Hematopoietic multipotent progenitor cell (in vitro differentiated cells): ENCODE measurements around the gene COX11. TPM values are rescaled to one million over a fixed set of nuclear protein-coding genes. Genes with fewer than 3 reads are reported as not detected.

Experiments
- small RNA-seq: library from RNA; depleted of rRNA; stranded (forward); fragments of <200 nt; gene quantifications from one replicate; pipeline ENCODE3, GENCODE V24; 2012
- total RNA-seq: library from RNA; depleted of rRNA; stranded (reverse); fragments of >200 nt; gene quantifications from one replicate; pipeline ENCODE4 v1.2.3, GENCODE V29; 2012

Gene COX11
- total RNA-seq, 1 donor, result 74.3 TPM

Small RNAs within 50 kb of the gene (small RNA-seq; reads per million reads assigned to genes)
- gene AC007485.1, result not detected

Other genes with a start within 250 kb of the COX11 start
- gene TOM1L1, start 67.8 kb downstream of the COX11 start, total RNA-seq, result 5.1 TPM
- gene STXBP4, start 111 bp upstream of the COX11 start, total RNA-seq, result 3.5 TPM